Duodenal mucosa (tissue), 2 donors: ENCODE measurements around the gene IRF5.

Source experiments
- H3K27ac ChIP-seq: one replicate; pipeline ENCODE4 v1.7.0; 2013; ENCODE audit warnings: low read depth, low read length
- H3K27me3 ChIP-seq, 2 donors: one replicate each; pipeline ENCODE4 v1.7.0; 2013; ENCODE audit warnings: low read length in 2 of 2, control low read depth in 1 of 2; ENCODE audit not compliant: insufficient read depth in 2 of 2, control insufficient read depth in 1 of 2
- H3K36me3 ChIP-seq, 2 donors: one replicate each; pipeline ENCODE4 v1.7.0; 2013; ENCODE audit warnings: low read length in 2 of 2, control low read depth in 1 of 2; ENCODE audit not compliant: insufficient read depth in 2 of 2, control insufficient read depth in 1 of 2
- H3K4me1 ChIP-seq, 2 donors: one replicate each; pipeline ENCODE4 v1.7.0; 2013; ENCODE audit warnings: low read length in 2 of 2, control low read depth in 1 of 2; ENCODE audit not compliant: insufficient read depth in 2 of 2, control insufficient read depth in 1 of 2
- H3K4me3 ChIP-seq, 2 donors: one replicate each; pipeline ENCODE4 v1.7.0; 2013; ENCODE audit warnings: low read length in 2 of 2, low read depth in 1 of 2
- H3K9ac ChIP-seq, 2 donors: one replicate each; pipeline ENCODE4 v1.7.0; 2013; ENCODE audit warnings: low read length in 2 of 2, low read depth in 1 of 2
- H3K9me3 ChIP-seq, 2 donors: one replicate each; pipeline ENCODE4 v1.7.0; 2013; ENCODE audit warnings: low read length in 2 of 2, control low read depth in 1 of 2; ENCODE audit not compliant: control insufficient read depth in 1 of 2

IRF5 gene

DNA sequence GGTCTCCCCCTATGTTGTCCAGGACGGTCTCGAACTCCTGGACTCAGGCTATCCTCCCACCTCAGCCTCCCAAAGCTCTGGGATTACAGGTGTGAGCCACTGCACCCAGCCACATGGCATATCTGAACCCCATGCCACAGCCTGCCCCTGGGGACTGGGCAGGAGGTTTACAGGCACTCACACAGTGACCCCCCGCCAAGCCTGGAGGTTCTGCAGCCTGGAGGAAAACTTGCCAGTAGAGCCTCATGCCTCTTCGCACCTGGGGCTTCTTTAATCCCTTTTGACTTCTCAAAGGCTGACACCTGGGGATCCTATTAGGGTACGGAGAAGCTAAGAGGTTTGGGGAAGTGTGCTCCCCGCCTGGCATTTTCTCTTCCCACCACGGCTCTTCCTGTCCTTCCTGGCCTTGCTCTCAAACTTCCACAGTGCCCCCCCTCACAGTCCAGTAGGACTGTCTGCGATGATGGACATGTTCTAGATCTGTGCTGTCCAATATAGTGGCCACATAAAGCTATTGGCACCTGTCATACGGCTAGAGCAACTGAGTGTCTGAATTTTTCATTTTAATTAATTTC is 15.8 kb upstream of the IRF5 start:
- H3K4me1 ChIP-seq: no peaks in the 10 kb centered on the region
- H3K27ac ChIP-seq: no peak overlapping the region
- H3K27me3 ChIP-seq: peaks cover 5 to 9% of the 10 kb centered on the region in 2 donors
- H3K4me3 ChIP-seq: no peak overlapping the region
- H3K9me3 ChIP-seq: no peaks in the 10 kb centered on the region
- H3K9ac ChIP-seq: no peak overlapping the region
- no peaks in the 10 kb centered on the region for H3K36me3 ChIP-seq

DNA sequence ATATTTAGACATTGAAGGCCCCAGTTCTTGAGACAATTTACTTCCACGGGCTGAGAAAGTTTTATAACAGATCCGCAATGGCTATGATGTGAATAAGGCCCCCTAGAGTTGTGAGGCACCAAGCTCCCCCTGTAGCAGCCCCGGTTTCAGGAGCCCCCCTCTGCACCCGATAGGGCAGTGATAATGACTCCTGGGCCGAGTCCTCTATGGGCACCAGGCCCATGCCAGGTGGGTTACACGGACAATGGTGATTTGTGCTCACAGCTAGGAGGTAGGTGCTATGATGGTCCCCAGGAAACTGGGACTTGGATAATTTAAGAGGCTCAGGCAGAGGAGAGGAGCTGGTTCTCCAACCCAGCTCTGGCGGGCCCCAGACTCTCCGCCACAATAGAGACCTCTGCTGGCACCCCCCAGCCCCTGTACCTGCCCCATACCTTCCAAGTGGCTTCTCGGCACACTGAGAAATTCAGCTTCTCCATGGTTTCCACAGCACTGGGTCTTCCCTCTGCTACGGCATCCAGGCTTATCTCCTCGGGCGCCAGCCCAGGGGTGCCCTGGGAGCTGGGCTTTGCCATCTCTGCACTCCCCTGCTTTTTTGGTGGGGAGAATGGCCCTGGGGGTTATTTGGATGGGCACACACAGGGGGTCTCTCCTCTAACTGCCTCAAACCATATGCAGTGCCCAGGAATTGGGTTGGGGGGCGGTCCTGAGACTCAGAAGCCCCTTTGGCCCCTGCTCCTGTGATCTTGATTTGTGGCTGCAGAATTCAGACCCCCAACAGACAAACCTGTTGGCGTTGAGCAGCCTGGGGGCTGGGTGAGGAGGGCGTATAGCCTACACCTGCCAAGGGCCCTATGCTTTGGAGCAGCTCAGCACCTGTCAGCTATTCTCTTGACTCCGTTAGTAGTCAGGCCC is 15.0 kb upstream of the IRF5 start:
- Histone ChIP-seq H3K4me1 (no peaks in the 10 kb centered on the region), H3K9ac (no peak overlapping the region), H3K4me3 (no peak overlapping the region), H3K27ac (no peak overlapping the region), H3K27me3 (peaks cover 5 to 9% of the 10 kb centered on the region in 2 donors), H3K9me3 (no peaks in the 10 kb centered on the region), H3K36me3 (no peaks in the 10 kb centered on the region)

DNA sequence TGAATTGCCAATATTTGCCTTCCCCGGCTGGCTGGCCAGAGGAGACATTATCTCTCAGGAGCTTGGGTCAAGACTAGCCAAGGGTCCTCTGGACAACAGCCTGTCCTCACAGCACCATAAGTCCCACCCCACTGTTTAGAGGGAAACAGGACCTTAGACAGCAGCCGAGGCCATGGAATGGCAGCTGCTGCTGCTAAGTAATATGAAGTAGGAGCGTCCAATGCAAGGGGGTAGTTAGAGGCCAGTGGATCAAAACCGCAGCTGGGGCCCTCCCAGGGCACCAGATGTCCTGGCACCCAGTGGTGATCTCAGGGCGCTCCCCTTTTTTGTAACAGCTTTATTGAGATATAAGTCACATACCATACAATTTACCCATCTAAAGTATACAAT is 14.3 kb upstream of the IRF5 start:
- Histone ChIP-seq H3K27me3 (peaks cover 5 to 9% of the 10 kb centered on the region in 2 donors), H3K4me3 (no peak overlapping the region), H3K36me3 (no peaks in the 10 kb centered on the region), H3K4me1 (no peaks in the 10 kb centered on the region), H3K9me3 (no peaks in the 10 kb centered on the region), H3K27ac (no peak overlapping the region), H3K9ac (no peak overlapping the region)

DNA sequence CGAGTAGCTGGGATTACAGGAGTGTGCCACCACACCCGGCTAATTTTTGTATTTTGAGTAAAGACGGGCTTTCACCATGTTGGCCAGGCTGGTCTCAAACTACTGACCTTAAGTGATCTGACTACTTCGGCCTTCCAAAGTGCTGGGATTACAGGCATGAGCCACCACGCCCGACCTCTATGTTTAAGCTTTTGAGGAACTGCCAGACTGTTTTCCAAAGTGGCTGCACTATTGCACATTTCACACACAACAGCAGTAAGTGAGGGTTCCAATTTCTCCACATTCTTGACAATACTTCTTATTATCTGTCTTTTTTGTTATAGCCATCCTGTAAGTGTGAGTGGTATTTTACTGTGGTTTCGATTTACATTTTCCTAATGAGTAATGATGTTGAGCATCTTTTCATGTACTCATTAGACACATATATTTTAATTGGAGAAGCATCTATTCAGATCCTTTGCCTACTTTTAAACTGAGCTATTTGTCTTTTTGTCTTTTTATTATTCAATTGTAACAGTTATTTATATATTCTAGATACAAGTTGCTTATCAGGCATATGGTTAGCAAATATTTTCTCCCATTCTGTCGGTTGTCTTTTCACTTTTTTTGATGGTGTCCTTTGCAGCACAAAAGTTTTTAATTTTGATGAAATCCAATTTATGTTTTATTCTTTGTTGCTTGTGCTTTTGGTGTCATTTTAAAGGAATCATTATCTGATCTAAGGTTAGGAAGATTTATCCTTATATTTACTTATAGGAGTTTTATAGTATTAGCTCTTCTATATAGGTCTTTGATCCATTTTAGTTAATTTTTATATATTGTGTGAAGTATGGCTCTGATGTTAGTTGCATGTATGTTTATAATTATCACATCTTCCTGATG is 12.8 kb upstream of the IRF5 start:
- Histone ChIP-seq H3K27ac (no peak overlapping the region), H3K9ac (no peak overlapping the region), H3K9me3 (no peaks in the 10 kb centered on the region), H3K36me3 (no peaks in the 10 kb centered on the region), H3K27me3 (peaks cover 5 to 6% of the 10 kb centered on the region in 2 donors), H3K4me1 (no peaks in the 10 kb centered on the region), H3K4me3 (no peak overlapping the region)

DNA sequence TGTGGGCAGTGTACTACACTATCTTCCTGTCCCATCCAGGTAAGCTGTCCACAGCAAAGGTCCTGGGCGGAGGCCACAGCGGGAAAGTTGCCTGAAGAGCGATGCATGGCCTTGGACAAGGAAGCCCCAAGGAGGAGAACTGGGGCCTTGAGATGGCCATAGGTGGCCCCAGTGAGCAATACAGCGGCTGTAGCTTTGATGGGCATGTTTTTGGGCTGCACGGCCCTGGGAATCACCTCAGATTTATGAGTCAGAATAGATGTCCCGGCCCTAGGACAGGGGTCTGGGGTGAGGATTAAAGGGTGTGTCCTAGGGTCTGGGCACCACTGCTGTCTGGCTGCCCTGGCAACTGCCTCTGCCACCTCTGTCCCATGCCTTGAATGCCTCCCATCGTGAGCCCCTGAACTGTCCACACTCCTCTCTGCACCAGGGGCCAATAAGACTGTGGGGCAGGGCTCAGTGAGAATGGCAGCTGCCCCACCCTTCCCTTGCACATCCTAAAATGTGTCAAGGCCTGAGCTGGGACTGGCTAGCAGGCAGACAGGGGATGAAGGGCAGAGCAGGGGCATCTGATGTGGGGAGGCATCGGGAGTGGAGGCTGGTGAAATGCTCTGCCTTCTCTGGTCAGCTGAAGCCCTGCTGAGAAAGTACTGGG is 9.4 kb upstream of the IRF5 start:
- Histone ChIP-seq H3K4me3 (no peak overlapping the region), H3K27ac (no peak overlapping the region), H3K4me1 (peaks cover 0 to 7% of the 10 kb centered on the region in 2 donors), H3K9ac (no peak overlapping the region), H3K9me3 (no peaks in the 10 kb centered on the region), H3K36me3 (no peaks in the 10 kb centered on the region), H3K27me3 (no peaks in the 10 kb centered on the region)

DNA sequence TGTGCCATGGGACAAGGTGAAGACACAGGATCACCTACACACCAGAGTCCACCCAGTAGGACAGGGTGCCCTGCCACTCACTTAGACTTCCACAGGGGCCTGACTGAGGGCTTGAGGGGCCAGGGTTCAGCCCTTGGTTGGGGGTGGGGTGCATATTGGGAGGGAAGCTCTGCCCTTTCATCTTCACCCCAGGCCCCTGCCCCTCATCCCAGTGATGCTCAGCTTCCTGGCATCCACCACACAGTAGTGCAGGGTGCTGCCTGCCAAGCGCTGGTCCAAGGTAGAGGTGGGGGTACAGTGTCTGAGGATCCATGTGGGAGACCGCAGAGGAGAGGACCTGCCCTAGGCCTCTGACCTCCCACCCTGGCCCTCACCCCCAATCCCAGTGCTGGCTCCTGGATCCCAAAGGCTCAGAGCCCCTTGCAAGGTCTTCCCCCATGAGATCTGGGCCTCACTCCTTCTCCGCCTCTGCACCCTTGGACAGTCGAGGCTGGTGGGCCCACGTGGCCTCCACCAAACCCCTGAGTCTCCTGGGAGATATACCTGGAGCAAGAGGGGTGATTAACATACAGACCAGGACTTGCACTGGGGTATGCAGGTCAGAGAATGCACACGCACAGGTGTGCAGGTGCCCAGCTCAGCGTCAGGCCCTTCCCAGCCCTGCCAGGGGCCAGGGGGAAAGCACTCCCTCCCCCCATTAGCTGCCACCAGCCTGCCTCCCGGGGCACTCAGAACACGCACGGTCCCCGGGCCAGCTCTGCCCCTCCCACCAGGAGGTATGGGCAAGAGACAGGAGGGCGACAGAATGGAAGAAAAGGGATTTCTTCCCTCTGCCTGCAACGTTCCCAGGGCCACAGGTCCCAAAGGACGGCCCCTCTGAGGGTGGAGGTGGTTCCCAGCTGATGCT is 8.6 kb upstream of the IRF5 start:
- no peak overlapping the region for H3K9ac ChIP-seq

DNA sequence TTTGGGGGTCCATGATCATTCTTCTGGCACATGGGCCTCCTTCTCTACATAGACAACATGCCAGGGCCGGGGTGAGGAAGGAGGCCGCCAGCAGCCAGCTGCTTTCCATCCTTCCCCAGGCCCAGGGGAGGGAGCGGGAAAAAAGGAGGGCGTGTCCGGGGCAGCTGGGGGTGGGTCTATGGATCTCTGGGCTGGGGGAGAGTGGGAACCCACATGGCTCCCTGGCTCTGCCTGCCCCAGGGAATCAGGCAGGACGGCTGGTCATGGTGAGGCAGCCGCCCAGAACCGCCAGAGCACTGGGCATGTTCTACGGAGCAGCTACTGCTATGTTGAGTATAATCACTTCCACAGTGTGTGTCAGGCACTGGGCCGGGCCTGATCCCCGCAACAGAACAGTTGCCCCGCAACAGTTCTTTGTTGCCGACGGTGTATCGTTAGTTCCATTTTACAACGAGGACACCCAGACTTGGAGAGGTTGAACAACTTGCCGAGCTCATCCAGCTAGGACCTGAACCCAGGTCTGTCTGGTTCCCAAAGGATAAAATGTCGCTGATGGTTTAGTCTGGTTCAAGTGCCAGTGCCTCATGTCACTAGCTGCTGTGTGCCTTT is 6.4 kb upstream of the IRF5 start:
- H3K4me3 ChIP-seq: no peak overlapping the region
- no peaks in the 10 kb centered on the region for H3K36me3 ChIP-seq
- H3K27ac ChIP-seq: no peak overlapping the region
- H3K9ac ChIP-seq: no peak overlapping the region
- H3K9me3 ChIP-seq: no peaks in the 10 kb centered on the region
- peaks cover 0 to 18% of the 10 kb centered on the region in 2 donors for H3K4me1 ChIP-seq
- H3K27me3 ChIP-seq: no peaks in the 10 kb centered on the region

More for the DNA sequence above, 8.6 kb upstream of the IRF5 start:
- Histone ChIP-seq H3K4me3 (no peak overlapping the region), H3K27ac (no peak overlapping the region), H3K4me1 (peaks cover 0 to 11% of the 10 kb centered on the region in 2 donors), H3K9me3 (no peaks in the 10 kb centered on the region), H3K36me3 (no peaks in the 10 kb centered on the region), H3K27me3 (no peaks in the 10 kb centered on the region)

DNA sequence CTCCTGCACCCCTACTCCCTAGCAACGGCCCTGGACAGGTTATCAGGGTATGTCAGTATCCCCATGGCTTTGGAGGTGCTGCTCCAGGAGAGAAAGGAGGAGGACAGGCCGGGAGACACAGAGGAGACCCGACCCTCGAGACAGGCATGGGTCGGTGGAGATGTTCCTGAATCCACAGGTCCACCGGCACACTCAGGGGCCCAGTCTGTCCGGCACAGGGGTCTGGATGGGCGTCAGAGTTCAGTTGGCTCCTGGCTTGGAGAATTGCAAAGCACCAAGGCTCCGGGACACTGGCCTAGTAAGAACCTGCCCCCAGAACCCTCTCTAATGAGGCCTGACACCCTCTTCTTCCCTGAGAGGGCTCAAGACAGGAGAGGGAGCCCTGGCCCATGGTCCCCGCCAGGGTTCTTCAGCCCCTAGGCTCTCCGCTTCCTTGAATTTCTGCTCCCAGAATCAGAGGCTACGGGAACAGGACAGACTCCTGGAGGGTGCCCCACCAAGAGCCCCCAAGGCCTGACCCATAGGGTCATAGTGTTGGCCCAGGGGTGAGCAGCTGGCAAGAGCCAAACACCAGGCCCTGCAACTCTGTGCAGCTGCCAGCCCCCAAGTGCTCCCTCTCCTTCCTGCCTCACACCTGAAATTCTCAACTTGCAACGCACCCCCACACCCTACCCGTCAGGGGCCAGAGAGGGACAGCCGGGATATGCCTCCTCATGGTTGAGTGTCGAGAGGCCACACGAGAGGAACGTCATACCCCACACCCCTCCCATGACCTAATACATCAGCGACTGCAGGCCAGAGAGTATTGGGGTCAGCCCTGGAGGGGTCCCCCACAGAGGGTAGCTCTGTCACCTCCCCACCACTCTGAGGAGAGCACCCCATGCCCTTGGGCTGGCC is 5.5 kb upstream of the IRF5 start:
- H3K27ac ChIP-seq: no peak overlapping the region
- H3K4me1 ChIP-seq: peaks cover 7 to 24% of the 10 kb centered on the region in 2 donors
- H3K9me3 ChIP-seq: no peaks in the 10 kb centered on the region
- H3K4me3 ChIP-seq: no peak overlapping the region
- H3K36me3 ChIP-seq: no peaks in the 10 kb centered on the region
- no peaks in the 10 kb centered on the region for H3K27me3 ChIP-seq
- no peak overlapping the region for H3K9ac ChIP-seq
